HG02884 (cell line): ENCODE results near the gene RBM44.
"Not testable (repeated sequence)": the region's sequence is repeated elsewhere in the genome, so short reads cannot be mapped to it uniquely, and the experiment has no call there.

Experiments used
- ATAC-seq: cut with Tn5 transposase; IDR thresholded peaks from one replicate; pipeline ENCODE4 v1.9.1; 2021; ENCODE audit warnings: mild to moderate bottlenecking, moderate library complexity; ENCODE audit not compliant: unreplicated experiment

RBM44 gene

GRCh38 chr2:237857791-237858190, 59.2 kb downstream of the RBM44 start:
- no peak for ATAC-seq

- ATAC-seq: no peak
Observed at GRCh38 chr2:237858294-237859081, 59.9 kb downstream of the RBM44 start.

DNA sequence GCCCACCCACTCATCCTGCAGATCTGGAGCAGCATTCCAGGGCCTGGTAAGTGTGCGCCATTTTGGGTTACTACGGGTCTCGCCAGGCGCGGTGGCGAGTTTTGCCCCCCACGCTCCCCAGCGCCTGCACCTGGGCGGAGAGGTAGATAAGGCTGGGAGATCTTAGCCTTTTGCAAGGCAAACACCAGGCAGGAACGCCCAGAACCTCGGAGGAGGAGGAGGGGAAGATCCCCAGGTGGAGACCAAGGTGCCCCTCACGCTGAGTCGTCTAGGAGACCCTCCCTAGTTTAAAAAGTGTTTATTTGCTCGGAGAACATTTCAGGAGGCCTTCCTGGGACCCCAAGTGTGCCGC, 60.5 kb downstream of the RBM44 start:
- no peak for ATAC-seq

GRCh38 chr2:237859533-237860272, 61.1 kb downstream of the RBM44 start, which contains the start of gene RAMP1:
Gene RAMP1, plus strand, starts transcription at chr2:237859623. Its CDS starts 53 bp downstream, at chr2:237859676.
- ATAC-seq: no peak

- ATAC-seq: no peak
Observed at GRCh38 chr2:237860273-237860935, 61.8 kb downstream of the RBM44 start.

GRCh38 chr2:237861875-237862527, 63.4 kb downstream of the RBM44 start:
- no peak for ATAC-seq

DNA sequence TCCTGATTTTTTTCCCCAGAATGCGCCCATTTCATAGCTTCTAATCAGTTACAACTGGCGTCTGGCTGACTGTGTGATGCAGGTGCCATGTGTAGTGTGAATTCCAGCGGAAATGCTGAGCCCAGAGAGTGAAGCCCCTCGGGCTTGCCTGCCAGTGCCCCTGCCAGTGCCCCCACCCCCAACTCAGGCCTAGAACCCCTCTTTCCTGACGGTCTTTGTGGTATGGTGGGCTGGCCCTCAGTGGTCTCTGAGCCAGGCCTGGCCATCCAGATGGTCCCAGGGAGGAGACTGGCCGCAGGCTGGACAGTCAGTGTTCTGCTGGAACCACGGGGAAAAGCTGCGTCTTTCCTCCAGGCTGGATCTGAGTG, 63.9 kb downstream of the RBM44 start:
- ATAC-seq: no peak

- no peak for ATAC-seq
Observed at GRCh38 chr2:237863102-237863511, 64.5 kb downstream of the RBM44 start.

DNA sequence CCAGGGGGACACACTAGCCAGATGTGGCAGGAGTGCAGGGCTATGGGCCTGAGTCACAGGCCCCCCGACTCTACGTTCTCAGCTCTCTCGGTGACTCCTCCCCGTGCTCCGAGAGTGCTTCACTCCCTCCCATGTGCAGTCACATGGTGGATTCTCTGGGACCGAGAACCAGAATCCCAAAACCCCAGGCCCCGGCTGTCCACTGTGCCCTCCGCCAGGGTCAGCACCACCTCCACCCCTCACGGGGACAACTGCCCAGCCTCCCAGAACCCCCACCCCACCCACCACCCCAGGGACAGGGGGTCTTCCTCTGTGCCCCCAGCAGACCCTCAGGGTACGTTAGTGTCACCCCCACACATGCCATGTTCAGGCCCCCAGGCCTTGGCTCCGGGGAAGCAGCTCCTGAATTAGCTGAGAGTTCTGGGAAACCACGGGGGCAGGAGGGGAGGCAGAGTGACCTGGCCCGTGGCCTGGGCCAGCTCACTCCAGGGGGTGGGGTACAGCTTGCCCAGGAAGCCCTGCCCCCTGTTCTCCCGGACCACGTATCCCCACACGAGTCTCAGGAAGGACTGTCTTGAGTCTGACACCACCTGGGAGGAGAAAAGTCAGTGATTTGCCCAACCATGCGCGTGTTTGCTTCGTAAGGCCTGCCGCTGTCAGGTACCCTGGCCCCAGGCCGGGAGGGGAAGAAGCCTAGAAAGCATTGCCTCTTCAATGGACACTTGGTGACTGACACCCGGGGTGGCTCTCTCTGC, 65.3 kb downstream of the RBM44 start:
- ATAC-seq: no peak

GRCh38 chr2:237864444-237864931, 65.9 kb downstream of the RBM44 start:
- ATAC-seq: no peak

GRCh38 chr2:237864940-237865622, 66.5 kb downstream of the RBM44 start:
- ATAC-seq: no peak

- no peak for ATAC-seq
Observed at GRCh38 chr2:237865623-237866041, 67.1 kb downstream of the RBM44 start.

GRCh38 chr2:237866101-237866621, 67.6 kb downstream of the RBM44 start:
- ATAC-seq: no peak

- ATAC-seq: no peak
Observed at GRCh38 chr2:237867465-237867864, 68.9 kb downstream of the RBM44 start.

- ATAC-seq: not testable (repeated sequence)
Observed at GRCh38 chr2:237868074-237868473, 69.5 kb downstream of the RBM44 start.

GRCh38 chr2:237868631-237869342, 70.2 kb downstream of the RBM44 start:
- ATAC-seq: no peak

GRCh38 chr2:237869343-237870102, 70.9 kb downstream of the RBM44 start:
- no peak for ATAC-seq

GRCh38 chr2:237870126-237870525, 71.5 kb downstream of the RBM44 start:
- ATAC-seq: no peak
